GM19324 (cell line): ENCODE measurements around the gene CYB561D1.
A peak's percentile ranks its signal among the peaks of the same experiment; 100 is the strongest.
"Not testable (repeated sequence)": the region's sequence is repeated elsewhere in the genome, so short reads cannot be mapped to it uniquely, and the experiment has no call there.

ENCODE experiments used
- ATAC-seq: cut with Tn5 transposase; IDR thresholded peaks from one replicate; pipeline ENCODE4 v1.9.1; 2021; ENCODE audit warnings: mild to moderate bottlenecking, moderate library complexity; ENCODE audit not compliant: unreplicated experiment, low FRiP score

The CYB561D1 gene, protein sequence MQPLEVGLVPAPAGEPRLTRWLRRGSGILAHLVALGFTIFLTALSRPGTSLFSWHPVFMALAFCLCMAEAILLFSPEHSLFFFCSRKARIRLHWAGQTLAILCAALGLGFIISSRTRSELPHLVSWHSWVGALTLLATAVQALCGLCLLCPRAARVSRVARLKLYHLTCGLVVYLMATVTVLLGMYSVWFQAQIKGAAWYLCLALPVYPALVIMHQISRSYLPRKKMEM

DNA sequence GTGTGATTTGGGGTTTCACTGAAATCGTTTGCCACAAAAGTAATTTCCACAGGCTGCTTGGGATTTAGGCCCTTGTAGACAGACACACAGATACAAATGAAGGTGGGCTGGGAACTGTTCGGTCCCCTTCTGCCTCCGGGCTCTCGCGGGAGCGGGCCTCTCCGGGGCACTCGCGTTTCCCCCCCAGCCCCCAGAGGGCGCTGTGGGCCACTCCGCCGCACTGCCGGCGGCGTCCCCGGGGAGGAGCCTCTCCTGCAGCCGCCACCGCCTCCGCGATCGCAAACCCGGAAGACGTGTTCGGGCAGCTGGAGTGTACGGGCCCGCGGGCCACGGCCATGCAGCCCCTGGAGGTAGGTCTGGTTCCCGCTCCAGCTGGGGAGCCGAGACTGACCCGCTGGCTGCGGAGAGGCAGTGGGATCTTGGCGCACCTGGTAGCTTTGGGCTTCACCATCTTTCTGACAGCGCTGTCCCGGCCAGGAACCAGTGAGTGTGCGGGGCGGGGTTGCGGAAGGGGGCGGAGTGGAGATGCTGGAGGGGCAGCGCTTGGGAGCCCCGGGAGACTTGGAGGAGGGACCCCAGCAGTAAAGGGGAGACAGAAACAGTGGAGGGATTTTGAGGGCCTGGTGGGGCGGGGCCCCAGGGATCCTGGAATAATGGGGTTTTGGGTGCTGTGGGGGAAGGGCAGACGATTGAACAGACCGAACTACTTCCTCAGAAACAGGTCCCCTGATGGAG, at the start of gene CYB561D1:
TSS of gene CYB561D1 (plus strand) at position 290 of the 735 bp plus-strand sequence. CDS start at position 336, 46 bp downstream.
- ATAC-seq: peak; percentile 84

DNA sequence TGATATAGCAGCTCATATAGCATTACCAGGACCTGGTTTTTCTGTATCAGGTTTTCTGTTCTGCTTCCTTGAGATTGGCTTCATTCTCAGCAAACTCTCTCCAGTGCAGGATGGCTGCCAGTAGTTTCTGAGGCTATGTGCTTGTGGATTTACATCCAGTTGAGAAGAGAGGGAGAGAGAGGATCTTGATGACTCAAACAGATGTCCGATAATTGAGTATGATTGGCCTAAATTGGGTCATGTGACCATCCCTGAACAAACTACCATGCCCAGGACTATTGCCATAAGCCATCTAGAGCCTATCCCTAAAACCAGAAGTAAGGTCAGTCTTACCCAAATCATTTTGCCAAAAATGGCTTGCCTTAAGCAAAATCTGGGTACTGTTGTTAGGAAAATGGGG, 49.5 kb upstream of the CYB561D1 start:
- no peak for ATAC-seq

DNA sequence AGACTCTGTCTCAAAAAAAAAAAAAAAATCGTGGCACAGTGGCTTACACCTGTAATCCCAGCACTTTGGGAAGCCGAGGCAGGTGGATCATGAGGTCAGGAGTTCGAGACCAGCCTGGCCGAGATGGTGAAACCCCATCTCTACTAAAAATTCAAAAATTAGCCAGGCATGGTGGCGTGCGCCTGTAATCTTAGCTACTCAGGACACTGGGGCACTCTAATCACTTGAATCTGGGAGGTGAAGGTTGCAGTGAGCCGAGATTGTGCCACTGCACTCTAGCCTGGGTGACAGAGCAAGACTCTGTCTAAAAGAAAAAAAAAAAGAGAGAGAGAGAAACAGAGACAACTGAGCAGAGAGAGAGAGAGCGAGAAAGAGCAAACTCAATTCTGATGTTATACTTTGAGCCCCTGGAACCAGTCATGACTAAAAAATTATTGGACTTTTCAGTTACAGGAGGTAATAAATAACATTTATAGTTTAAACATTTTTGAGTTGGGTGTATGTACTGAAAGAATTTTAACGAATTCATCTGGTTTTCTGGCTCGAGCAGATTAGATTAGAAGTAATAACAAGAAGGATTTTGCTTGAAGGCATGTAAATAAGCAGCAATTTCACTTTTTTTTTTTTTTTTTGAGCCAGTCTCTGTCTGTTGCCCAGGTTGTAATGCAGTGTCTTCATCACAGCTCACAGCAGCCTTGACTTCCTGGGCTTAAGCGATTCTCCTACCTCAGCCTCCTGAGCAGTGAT, 47.8 kb upstream of the CYB561D1 start:
- ATAC-seq: not testable (repeated sequence)

DNA sequence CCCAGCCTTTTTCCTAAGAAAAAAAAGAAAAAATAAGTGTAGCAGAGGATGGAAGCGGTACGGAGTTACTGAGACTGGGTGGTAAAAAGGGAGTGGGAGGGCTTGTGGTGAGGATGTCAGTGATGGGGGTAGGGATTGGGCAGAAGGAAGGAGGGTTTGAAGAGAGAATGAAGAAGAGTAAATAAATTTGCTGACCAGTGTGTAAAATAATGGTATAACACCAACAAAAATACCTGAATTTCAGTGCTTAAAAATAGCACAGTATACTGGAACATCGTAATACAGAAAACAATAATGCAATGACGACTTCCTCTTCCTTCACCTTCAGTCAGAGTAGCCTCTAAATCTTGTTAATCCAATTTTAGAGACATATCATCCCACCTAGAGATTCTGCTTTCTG, 46.4 kb upstream of the CYB561D1 start:
- no peak for ATAC-seq

DNA sequence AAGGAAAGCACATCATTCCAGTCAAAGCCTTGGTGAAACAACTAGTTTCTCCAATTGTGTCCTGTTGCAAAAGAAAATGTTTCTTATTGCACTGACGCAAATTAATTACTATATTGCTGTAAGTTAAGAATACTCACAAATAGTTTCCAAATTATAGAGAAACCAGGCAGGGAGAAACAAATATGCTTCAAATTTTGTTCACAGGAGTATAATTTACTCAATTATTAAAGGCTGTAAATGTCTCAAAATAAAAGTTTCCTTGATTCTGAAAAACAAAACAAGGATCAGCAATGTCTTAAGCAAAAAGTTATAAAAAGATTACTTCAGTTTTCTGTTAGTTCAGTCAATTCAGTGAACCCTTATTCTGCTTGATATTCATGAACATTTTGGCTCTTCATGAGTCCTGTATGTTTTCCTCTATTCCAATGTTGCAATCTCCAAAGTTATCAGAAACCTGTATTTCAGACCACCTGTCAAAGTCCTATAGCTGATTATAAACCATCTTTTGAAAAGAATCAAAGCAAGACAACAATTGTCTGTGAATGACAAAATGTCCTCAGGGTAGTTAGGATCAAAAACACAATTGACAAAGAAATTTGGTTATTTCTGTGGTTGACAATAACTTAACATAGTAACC, 39.3 kb upstream of the CYB561D1 start:
- no peak for ATAC-seq

DNA sequence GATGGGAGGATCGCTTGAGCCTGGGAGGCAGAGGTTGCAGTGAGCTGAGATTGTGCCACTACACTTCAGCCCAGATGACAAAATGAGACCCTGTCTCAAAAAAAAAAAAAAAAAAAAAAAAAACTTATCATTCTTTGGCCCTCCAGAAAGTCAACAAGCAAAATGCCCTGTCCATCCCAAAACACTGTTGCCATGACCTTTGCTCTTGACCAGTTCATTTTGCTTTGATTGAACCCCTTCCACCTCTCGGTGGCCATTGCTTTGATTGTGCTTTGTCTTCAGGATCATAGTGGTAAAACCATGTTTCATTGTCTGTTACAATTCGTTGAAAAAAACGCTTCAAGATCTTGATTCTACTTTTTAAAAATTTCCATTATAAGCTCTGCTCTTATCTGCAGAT, 36.1 kb upstream of the CYB561D1 start:
- no peak for ATAC-seq

DNA sequence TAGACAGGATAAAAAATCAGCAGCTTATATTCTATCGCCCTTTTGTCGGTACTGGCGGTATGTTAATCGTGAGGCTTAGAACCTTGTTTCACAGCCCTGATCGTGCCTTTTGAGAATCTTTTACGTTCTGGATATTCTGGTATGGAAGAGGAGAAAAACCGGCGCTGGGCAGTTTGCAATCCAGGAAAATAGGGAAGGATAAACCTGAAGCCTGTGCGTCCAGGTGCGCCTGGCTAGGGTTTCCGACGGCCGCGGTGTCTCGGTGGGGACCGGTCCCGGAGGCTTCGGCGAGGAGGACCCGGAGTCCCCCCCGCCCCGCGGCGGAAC, 27.8 kb upstream of the CYB561D1 start:
- no peak for ATAC-seq

DNA sequence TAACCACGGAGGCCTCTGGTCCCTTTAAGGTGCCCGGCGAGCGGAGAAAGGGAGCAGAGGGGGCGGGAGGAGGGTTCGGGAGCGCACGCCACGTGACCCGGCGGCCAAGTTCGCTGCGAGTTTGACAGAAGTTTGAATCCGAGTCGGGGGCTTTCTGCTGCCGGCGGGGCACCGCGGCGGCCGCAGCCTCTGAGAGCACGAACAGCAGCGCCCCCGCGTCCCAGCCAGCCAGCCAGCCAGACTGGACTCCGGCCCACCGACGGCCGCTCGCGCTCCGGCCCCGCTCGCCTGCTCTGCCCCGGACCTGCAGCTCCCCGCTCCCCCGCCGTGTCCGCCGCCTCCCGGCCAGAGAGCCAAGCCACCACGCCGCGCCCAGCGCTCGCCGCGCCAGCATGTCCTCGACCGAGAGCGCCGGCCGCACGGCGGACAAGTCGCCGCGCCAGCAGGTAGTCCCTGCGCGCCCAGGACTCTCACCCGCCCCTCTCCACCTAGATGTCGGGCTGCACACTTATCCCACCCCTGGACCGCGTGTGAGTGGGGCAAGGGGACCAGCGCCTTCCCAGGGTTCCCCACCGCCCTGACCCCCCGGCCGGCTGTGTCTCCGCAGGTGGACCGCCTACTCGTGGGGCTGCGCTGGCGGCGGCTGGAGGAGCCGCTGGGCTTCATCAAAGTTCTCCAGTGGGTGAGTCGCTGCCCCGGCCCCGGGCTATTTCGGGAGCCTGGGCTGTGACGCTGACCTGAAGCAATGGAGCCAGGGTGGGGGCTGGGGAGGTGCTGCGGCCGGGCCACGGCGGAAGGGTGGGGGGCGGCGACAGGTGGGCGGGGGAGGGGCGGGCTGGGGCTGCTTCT, 27.2 kb upstream of the CYB561D1 start, which contains the start of gene SYPL2:
TSS of gene SYPL2 (plus strand) at position 95 of the 849 bp plus-strand sequence. CDS start at position 393, 298 bp downstream.
- ATAC-seq: no peak

DNA sequence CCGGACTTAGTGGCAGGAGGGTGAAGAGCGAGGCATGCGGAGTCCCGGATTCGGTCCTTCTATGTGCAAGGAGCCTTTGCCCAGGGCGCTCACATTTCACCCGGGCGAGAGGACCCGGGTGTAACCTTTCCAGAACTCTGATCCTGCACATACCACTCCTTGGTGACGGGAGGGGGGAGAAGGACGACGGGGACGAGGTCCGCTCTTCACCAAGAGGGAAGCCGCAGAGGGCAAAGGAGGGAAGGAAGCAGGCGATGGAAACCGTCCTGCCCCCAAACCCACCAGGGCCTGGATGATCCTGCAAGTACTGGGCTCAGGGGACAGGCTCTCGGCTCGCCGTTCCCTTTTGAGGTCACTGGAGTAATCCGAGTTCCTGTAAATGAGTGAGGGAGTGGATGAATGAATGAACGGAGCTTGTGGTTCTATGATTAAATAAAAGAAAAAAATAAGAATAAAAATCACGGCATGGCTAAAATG, 26.6 kb upstream of the CYB561D1 start:
- ATAC-seq: no peak

DNA sequence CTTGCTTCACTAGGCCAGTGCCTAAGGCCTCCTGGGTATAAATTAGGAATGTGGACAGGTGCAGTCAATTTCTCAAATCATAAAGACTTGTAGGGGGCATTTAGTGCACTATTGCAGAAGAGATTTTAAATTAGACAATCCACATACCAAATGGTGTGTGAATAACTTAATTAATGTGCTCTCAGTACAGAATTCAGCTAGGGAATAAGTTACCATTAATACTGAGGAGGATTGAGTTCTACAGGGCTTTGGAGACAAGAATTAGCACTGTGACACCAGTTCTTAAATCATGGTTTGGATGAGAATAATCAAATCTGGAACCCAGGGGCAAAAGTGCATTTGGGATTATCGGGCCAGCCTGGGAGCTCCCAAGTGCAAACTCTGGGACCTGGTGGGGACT, 25.8 kb upstream of the CYB561D1 start:
- no peak for ATAC-seq

DNA sequence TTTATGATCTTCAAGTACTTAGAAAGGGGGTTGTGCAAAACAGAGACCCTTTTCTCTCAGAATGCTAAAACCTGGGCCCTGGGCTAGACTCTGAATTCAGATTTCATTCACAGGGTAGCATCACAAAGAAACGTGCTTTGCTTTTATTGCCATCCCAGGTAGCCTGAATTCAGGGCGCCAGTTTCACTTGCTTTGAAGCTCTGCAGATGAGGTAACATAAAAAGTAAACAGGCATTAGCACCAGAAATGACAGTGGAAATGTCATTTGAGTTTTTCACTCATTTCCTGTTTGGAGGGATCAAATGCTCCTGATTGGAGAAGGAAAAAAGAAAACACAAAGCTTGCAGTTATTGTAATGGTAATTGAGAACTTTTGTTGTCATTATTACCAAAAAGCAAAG, 25.0 kb upstream of the CYB561D1 start:
- ATAC-seq: no peak

DNA sequence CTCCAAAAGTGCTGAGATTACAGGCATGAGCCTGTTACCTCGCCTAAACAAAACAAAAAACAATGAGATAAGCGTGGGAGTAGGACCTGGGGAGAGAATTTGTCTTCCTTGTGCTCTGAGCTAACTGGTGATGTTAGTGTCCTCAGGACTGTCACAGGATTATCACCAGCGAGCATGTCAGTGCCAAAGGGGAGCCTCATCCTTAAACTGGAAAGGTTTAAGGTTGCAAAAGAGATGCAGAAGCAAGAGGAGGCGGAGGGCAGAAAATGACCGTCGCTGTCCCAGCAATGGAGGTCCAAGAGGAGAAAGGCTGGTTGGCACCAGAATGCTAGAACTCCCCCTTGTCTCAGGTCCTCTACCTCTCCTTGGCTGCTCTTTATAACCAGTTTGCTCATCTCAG, 23.6 kb upstream of the CYB561D1 start:
- ATAC-seq: no peak

DNA sequence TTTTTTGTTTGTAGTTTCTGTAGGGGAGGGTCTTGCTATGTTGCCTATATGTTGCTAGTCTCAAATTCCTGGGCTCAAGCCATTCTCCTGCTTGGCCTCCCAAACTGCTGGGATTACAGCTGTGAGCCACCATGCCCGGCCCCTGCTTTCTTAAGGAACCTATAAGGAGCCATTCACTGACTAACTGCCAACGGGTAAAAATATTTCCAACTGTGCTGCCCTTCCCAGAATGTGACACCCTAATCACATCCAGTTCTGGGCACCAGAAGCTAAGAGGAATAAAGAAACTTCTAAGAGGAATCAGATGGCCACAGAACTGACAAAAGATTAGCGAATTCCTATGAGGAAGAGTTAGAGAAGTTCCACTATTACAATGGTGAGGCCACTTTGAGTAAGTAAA, 21.1 kb upstream of the CYB561D1 start:
- no peak for ATAC-seq

DNA sequence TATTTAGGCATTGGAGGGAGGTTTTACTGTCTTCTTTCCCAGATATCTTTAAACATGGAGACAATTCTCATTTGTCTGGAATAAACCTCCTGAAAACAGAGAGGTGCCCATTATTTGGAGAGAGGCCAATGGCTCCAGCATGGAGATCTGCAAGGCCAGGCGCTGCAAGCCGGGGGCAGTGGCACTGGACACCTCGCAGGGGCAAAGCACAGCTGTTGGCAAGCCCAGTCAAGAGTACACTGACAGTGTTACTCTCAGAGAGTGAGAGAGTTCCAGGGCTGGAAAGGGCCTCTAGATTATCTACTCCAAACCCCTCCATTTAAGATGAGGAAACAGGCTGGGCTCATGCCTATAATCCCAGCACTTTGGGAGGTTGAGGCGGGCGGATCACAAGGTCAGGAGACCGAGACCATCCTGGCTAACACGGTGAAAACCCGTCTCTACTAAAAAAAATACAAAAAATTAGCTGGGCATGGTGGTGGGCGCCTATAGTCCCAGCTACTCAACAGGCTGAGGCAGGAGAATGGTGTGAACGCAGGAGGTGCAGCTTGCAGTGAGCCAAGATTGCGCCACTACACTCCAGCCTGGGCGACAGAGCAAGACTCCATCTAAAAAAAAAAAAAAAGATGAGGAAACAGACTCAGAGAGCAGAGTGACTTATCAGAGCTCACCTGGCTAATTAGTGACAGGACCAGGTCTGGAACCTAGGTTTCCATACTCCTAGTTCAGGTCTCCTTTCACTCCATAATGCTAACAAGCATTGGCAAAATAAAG, 20.4 kb upstream of the CYB561D1 start:
- ATAC-seq: not testable (repeated sequence)

DNA sequence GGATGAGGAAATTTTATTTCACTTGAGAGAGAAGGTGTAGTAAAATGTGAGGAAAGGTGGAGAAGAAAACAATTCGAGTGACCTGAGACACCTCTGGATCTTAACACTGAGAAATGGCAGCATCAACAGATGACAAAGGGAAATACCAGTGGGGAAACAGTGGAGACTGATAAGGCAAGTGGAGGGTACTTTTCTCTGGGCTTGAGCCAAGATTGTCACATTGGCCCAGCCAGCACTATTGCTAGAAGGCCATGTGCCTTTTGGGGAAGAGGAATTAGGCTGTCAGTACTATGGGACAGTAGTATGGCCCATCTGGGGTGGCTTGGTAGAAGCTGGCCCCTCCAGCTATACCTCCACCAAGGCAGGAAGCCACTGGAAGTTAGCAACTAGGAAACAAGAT, 19.2 kb upstream of the CYB561D1 start:
- no peak for ATAC-seq

DNA sequence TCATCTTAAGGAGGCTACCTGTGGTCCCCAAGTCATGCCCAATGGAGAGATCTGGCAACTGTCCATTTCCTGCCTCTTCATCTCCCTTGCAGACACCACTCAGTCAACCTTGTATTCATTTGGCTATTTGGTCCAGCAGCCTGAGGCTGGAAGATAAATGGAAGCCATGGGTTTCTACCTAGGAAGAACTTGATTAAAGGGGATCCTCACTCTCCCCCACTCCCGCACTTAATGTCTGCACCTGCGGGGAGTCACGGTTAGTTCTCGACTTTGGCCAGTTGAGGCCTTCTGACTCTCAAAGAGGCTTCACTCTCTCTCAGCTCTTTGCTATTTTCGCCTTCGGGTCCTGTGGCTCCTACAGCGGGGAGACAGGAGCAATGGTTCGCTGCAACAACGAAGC, 18.6 kb upstream of the CYB561D1 start:
- ATAC-seq: no peak

DNA sequence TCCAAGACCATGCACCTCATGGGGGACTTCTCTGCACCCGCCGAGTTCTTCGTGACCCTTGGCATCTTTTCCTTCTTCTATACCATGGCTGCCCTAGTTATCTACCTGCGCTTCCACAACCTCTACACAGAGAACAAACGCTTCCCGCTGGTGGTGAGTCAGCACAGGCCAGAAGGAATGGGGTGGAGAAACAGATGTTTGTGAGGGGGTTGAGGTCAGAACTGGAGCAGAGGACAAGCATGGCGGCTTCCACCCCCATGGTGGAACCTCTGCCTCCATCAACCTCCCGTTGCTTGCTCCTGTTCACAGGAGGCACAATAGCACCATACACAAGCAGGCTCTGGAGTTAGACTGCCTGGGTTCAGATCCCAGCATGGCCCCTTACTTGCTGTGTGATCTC, 17.1 kb upstream of the CYB561D1 start:
- ATAC-seq: no peak

DNA sequence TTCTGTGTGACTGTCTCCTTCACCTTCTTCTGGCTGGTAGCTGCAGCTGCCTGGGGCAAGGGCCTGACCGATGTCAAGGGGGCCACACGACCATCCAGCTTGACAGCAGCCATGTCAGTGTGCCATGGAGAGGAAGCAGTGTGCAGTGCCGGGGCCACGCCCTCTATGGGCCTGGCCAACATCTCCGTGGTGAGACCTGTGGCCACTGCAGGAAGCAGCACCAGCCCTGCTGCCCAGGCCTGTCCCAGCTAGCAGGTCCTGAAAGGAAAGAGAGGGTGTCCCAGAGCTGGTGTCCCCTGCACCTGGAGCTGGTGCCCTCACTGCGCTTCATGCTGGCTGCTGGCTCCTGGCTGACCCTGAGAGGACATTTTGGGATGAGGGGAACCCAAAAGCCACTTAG, 16.1 kb upstream of the CYB561D1 start:
- no peak for ATAC-seq

DNA sequence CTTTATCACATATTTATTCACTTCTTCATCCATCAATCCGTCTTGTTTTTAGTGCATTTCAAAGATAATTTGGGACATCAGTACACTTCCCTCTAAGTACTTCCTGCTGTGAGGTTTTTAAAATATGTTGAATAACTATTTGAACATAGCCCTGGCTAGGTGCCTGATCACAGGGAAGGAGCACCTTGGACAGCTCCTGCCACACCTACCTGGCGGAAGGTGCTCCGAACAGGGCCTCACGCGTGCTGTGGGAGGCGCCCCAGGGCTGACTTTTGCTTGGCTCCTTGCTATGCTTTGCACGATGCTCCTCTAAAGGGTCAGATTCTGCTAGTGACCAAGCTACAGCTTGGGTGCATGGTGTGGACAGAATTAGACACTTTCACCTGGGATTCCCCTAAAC, 15.1 kb upstream of the CYB561D1 start:
- ATAC-seq: no peak
